HT-29 (cell line): ENCODE measurements around the gene PDE4DIP. TPM values are rescaled to one million over a fixed set of nuclear protein-coding genes. Genes with fewer than 3 reads are reported as not detected.
A peak's percentile ranks its signal among the peaks of the same experiment; 100 is the strongest.
"Not testable (repeated sequence)": the region's sequence is repeated elsewhere in the genome, so short reads cannot be mapped to it uniquely, and the experiment has no call there.

ENCODE experiments used
- DNase-seq: peaks from one replicate; pipeline ENCODE4 v3.0.0-alpha.2; 2015; ENCODE audit warnings: low spot score
- total RNA-seq: library from RNA; depleted of rRNA; stranded (reverse); fragments of >200 nt; shearing (Covaris generic); gene quantifications from 2 replicates; pipeline ENCODE4 v1.2.3, GENCODE V29; 2014

PDE4DIP gene
- total RNA-seq, 1 experiment from 2014 or later: 7.3 TPM

GRCh38 chr1:148918836-148919447, 74.7 kb downstream of the PDE4DIP start:
- not testable (repeated sequence) for DNase-seq

GRCh38 chr1:148921047-148921446, 76.8 kb downstream of the PDE4DIP start:
- DNase-seq: not testable (repeated sequence)

GRCh38 chr1:148923798-148924197, 79.6 kb downstream of the PDE4DIP start:
- DNase-seq: not testable (repeated sequence)

GRCh38 chr1:148927645-148928044, 83.4 kb downstream of the PDE4DIP start:
- DNase-seq: not testable (repeated sequence)

GRCh38 chr1:148929253-148929652, 85.0 kb downstream of the PDE4DIP start:
- not testable (repeated sequence) for DNase-seq

- not testable (repeated sequence) for DNase-seq
Measured at GRCh38 chr1:148935381-148936002, 91.3 kb downstream of the PDE4DIP start.

- DNase-seq: not testable (repeated sequence)
Measured at GRCh38 chr1:148942906-148943305, 98.7 kb downstream of the PDE4DIP start.

GRCh38 chr1:148945130-148945529, 100.9 kb downstream of the PDE4DIP start:
- DNase-seq: not testable (repeated sequence)

GRCh38 chr1:148948768-148949167, 104.5 kb downstream of the PDE4DIP start:
- not testable (repeated sequence) for DNase-seq

GRCh38 chr1:148951336-148952227, 107.4 kb downstream of the PDE4DIP start:
- DNase-seq: peak; percentile 81

- not testable (repeated sequence) for DNase-seq
Measured at GRCh38 chr1:148952253-148952937, 108.2 kb downstream of the PDE4DIP start.

- peak; percentile 24 for DNase-seq
Measured at GRCh38 chr1:148952938-148953616, 108.8 kb downstream of the PDE4DIP start.

- DNase-seq: not testable (repeated sequence)
Measured at GRCh38 chr1:148953730-148954129, 109.5 kb downstream of the PDE4DIP start.

GRCh38 chr1:148958343-148958742, 114.1 kb downstream of the PDE4DIP start:
- not testable (repeated sequence) for DNase-seq

- DNase-seq: not testable (repeated sequence)
Measured at GRCh38 chr1:148960212-148961000, 116.2 kb downstream of the PDE4DIP start.

GRCh38 chr1:148962127-148962857, 118.1 kb downstream of the PDE4DIP start:
- DNase-seq: not testable (repeated sequence)

- DNase-seq: not testable (repeated sequence)
Measured at GRCh38 chr1:148966084-148966483, 121.9 kb downstream of the PDE4DIP start.

- not testable (repeated sequence) for DNase-seq
Measured at GRCh38 chr1:148967580-148967979, 123.4 kb downstream of the PDE4DIP start.

GRCh38 chr1:148968682-148969081, 124.5 kb downstream of the PDE4DIP start:
- DNase-seq: not testable (repeated sequence)
